ENCODE results near the gene DTNA.
"Not testable (repeated sequence)": the region's sequence is repeated elsewhere in the genome, so short reads cannot be mapped to it uniquely, and the experiment has no call there.

The DTNA gene

GRCh38 chr18:34709750-34710441 lies at the start of gene DTNA:
Gene DTNA (plus strand): TSS chr18:34710298. CDS start chr18:34755977, 45,679 bp downstream.
- FAIRE-seq = peak; percentile 60

- FAIRE-seq = no peak
Measured at GRCh38 chr18:34660572-34660971, 49.5 kb upstream of the DTNA start.

- FAIRE-seq = no peak
Measured at GRCh38 chr18:34661464-34662087, 48.5 kb upstream of the DTNA start.

- FAIRE-seq = no peak
Measured at GRCh38 chr18:34676816-34677574, 33.1 kb upstream of the DTNA start.

GRCh38 chr18:34689750-34690149 lies 20.3 kb upstream of the DTNA start:
- not testable (repeated sequence) for FAIRE-seq

- FAIRE-seq = no peak
Measured at GRCh38 chr18:34691614-34692013, 18.5 kb upstream of the DTNA start.

- FAIRE-seq = no peak
Measured at GRCh38 chr18:34694591-34695165, 15.4 kb upstream of the DTNA start.

GRCh38 chr18:34695310-34695709 lies 14.8 kb upstream of the DTNA start:
- FAIRE-seq = no peak

- FAIRE-seq = no peak
Measured at GRCh38 chr18:34696671-34697070, 13.4 kb upstream of the DTNA start.

GRCh38 chr18:34697233-34697632 lies 12.9 kb upstream of the DTNA start:
- FAIRE-seq = no peak

GRCh38 chr18:34697891-34698290 lies 12.2 kb upstream of the DTNA start:
- no peak for FAIRE-seq

GRCh38 chr18:34701911-34702310 lies 8.2 kb upstream of the DTNA start:
- FAIRE-seq = no peak

GRCh38 chr18:34702814-34703213 lies 7.3 kb upstream of the DTNA start:
- no peak for FAIRE-seq

- FAIRE-seq = no peak
Measured at GRCh38 chr18:34704074-34704473, 6.0 kb upstream of the DTNA start.

- no peak for FAIRE-seq
Measured at GRCh38 chr18:34704823-34705222, 5.3 kb upstream of the DTNA start.

- no peak for FAIRE-seq
Measured at GRCh38 chr18:34707670-34708069, 2.4 kb upstream of the DTNA start.

GRCh38 chr18:34709104-34709503 lies 994 bp upstream of the DTNA start:
- no peak for FAIRE-seq

GRCh38 chr18:34710458-34710914 lies 388 bp downstream of the DTNA start:
- FAIRE-seq = no peak

- no peak for FAIRE-seq
Measured at GRCh38 chr18:34710934-34711333, 836 bp downstream of the DTNA start.

- not testable (repeated sequence) for FAIRE-seq
Measured at GRCh38 chr18:34716111-34716510, 6.0 kb downstream of the DTNA start.

GRCh38 chr18:34718610-34719009 lies 8.5 kb downstream of the DTNA start:
- no peak for FAIRE-seq

- no peak for FAIRE-seq
Measured at GRCh38 chr18:34720220-34720619, 10.1 kb downstream of the DTNA start.

- FAIRE-seq = no peak
Measured at GRCh38 chr18:34723143-34723542, 13.0 kb downstream of the DTNA start.

Data from colon (tissue), 2 donors.